Heart left ventricle (tissue), 16 donors: ENCODE data around the gene BRIX1. TPM values are rescaled to one million over a fixed set of nuclear protein-coding genes. Genes with fewer than 3 reads are reported as not detected.

Experiments
- ATAC-seq, 4 donors: fragments of 200-7000 bp; cut with Tn5 transposase; one replicate each; pipeline ENCODE4 v1.9.1; 2020 to 2022; ENCODE audit warnings: moderate library complexity in 4 of 4, mild to moderate bottlenecking in 3 of 4, moderate number of reproducible peaks in 1 of 4
- DNase-seq, 5 donors: peaks; one replicate each; pipeline ENCODE4 v3.0.0-alpha.2; 2020
- H3K27ac ChIP-seq, 12 donors: fragments of 200-600 bp; sonication (generic) in 4 of 12; one replicate each; pipeline versions ENCODE4 v1.5.0 to v1.8.0; 2016 to 2022; ENCODE audit warnings: mild to moderate bottlenecking in 2 of 12
- H3K27me3 ChIP-seq, 9 donors: fragments of 200-600 bp; sonication (generic) in 2 of 9; one replicate each; pipeline versions ENCODE4 v1.5.1 to v1.8.0; 2016 to 2022; ENCODE audit warnings: mild to moderate bottlenecking in 3 of 9
- H3K36me3 ChIP-seq, 9 donors: fragments of 200-600 bp; sonication (generic) in 2 of 9; one replicate each; pipeline versions ENCODE4 v1.5.0 to v1.8.0; 2018 to 2022; ENCODE audit warnings: mild to moderate bottlenecking in 2 of 9
- H3K4me1 ChIP-seq, 12 donors: fragments of 200-600 bp; sonication (generic) in 4 of 12; one replicate each; pipeline versions ENCODE4 v1.5.0 to v1.8.0; 2016 to 2022; ENCODE audit warnings: mild to moderate bottlenecking in 3 of 12
- H3K4me3 ChIP-seq, 12 donors: fragments of 200-600 bp; sonication (generic) in 4 of 12; one replicate each; pipeline versions ENCODE4 v1.5.0 to v1.8.0; 2017 to 2022; ENCODE audit warnings: mild to moderate bottlenecking in 9 of 12, moderate library complexity in 4 of 12
- H3K9me3 ChIP-seq, 12 donors: fragments of 200-600 bp; sonication (generic) in 4 of 12; one replicate each; pipeline versions ENCODE4 v1.5.0 to v1.8.0; 2016 to 2022; ENCODE audit warnings: mild to moderate bottlenecking in 1 of 12
- CTCF ChIP-seq, 12 donors: fragments of 200-600 bp; sonication (generic) in 4 of 12; IDR thresholded peaks; one replicate each; pipeline versions ENCODE4 v1.5.0 to v1.8.0; 2018 to 2022; ENCODE audit warnings: antibody characterized with exemption in 12 of 12, mild to moderate bottlenecking in 5 of 12
- POLR2A ChIP-seq, 2 donors: fragments of 450-650 bp; IDR thresholded peaks; one replicate each; pipeline ENCODE4 v1.6.1; 2017; ENCODE audit warnings: antibody characterized with exemption in 2 of 2, mild to moderate bottlenecking in 2 of 2, moderate library complexity in 2 of 2
- WGBS, 4 donors: extraction: QIAGEN DNeasy Blood & Tissue Kit in 2 of 4; methylation state at CpG; one replicate each; pipeline versions ENCODE4 v1.1.5 to v1.1.7; 2013 to 2018; 5-methylcytosine and 5-hydroxymethylcytosine counted together
- intact Hi-C, 10 donors: fragments of 100-400 bp; cut with DNase I; formaldehyde crosslinking; loops; one replicate each; pipeline versions ENCODE4 v1.11.1 to v1.14.2; 2022
- polyA plus RNA-seq, 2 donors: library from polyadenylated mRNA; stranded (reverse); fragments of 200-250 nt; gene quantifications; one replicate each; pipeline ENCODE4 v1.2.3, GENCODE V29; 2013
- total RNA-seq, 9 donors: library from RNA; depleted of rRNA in 2 of 9; stranded (reverse); fragments of >200 nt in 2 of 9; fragmentation: NEBNext Ultra II Directional in 3 of 9; extraction: Animal tissue kit (Norgen Biotek cat#: 25700) in 3 of 9; gene quantifications; one replicate each; pipeline versions ENCODE4 v1.1.0 to v1.2.4, GENCODE V29; 2016 to 2023
- donor health status: ischemic (EF 13 %, LVEDD 7.1; RV severe dilation, severe dysfunction).
- donor health status: healthy with polysubstance abuse.
- donor health status: DM: no; HTN: yes; CAD: no.
- donor health status: DM: no; HTN: no; CAD: no.
- donor health status: ischemic (EF 25% LVEDD 6.9; RV normal size, moderate dysfunction).
- donor health status: ischemic (EF 25% LVEDD 5.7; RV mildly dilated, moderate dysfunction).
- donor health status: healthy.
- donor health status: DM: yes; HTN: yes; CAD: no.
- donor health status: ischemic (EF 35%, LVEDD 5.7; RV mildly dilated, moderate dysfunction).
- donor health status: nonischemic (EF 11% LVEDD 7.7; RV severe dilation, severe dysfunction).
- donor health status: DM: yes; HTN: yes; CAD: no.
- donor health status: PGD.
- donor health status: ischemic (EF 29% LVEDD 5.4; RV normal size, mild dysfunction).
- donor health status: nonischemic (EF 23%, LVEDD 6.1; RV moderate dilation, normal function).

The BRIX1 gene
- total and polyA plus RNA-seq, 11 donors = 10.2 to 19.6 (median 14.5) TPM

- Histone ChIP-seq H3K4me3 (no peak overlapping the region), H3K9me3 (no peaks in the 10 kb centered on the region), H3K36me3 (peaks cover 0 to 87% (median 80%) of the 10 kb centered on the region in 9 donors), H3K27ac (peak overlapping the region in 2 of 12 donors; percentile 28 to 37), H3K27me3 (no peaks in the 10 kb centered on the region), H3K4me1 (peaks cover 0 to 14% (median 3%) of the 10 kb centered on the region in 12 donors)
- peak in 2 of 4 donors; percentile 62 to 82 for ATAC-seq
- TF ChIP-seq CTCF (IDR thresholded peaks at IDR 0.05) (no peak), POLR2A (IDR thresholded peaks at IDR 0.05) (no peak)
- no peak for DNase-seq
- 40 to 63% (median 51%) methylated on average over 3 of the region's 3 CpGs for WGBS, 4 donors
- intact Hi-C loops = loop anchor here in 2 of 10 donors (5.0 to 10.0 kb wide), 2 partner anchors 1318 to 1479 kb away; partner anchors contain the start of genes NADK2 (in 1 of the 2) and TARS1 (in 1 of the 2)
Observed at GRCh38 chr5:34923694-34924461, 8.4 kb downstream of the BRIX1 start.

DNA sequence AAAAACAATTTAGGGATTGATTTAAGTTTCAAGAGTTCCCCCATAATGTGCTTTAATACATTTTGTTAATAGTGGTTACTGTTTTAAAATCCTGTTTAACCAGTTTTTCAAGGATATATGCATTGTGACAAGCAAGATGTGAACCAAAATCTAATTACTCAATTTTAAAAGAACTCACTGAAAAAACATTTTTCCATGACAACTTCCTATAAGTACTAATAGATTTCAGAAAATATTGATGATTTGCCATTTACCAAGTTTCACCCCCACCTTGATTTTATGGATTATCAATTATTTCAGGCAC lies 8.9 kb downstream of the BRIX1 start:
- Histone ChIP-seq H3K27me3 (no peaks in the 10 kb centered on the region), H3K36me3 (peaks cover 0 to 81% (median 77%) of the 10 kb centered on the region in 9 donors), H3K27ac (no peak overlapping the region), H3K4me1 (peaks cover 0 to 15% (median 4%) of the 10 kb centered on the region in 12 donors), H3K9me3 (no peaks in the 10 kb centered on the region), H3K4me3 (no peak overlapping the region)
- no peak for DNase-seq
- TF ChIP-seq CTCF (IDR thresholded peaks at IDR 0.05) (no peak), POLR2A (IDR thresholded peaks at IDR 0.05) (no peak)
- ATAC-seq = no peak
- intact Hi-C loops = loop anchor here in 2 of 10 donors (5.0 to 10.0 kb wide), 2 partner anchors 1318 to 1480 kb away; partner anchors contain the start of genes NADK2 (in 1 of the 2) and TARS1 (in 1 of the 2)

DNA sequence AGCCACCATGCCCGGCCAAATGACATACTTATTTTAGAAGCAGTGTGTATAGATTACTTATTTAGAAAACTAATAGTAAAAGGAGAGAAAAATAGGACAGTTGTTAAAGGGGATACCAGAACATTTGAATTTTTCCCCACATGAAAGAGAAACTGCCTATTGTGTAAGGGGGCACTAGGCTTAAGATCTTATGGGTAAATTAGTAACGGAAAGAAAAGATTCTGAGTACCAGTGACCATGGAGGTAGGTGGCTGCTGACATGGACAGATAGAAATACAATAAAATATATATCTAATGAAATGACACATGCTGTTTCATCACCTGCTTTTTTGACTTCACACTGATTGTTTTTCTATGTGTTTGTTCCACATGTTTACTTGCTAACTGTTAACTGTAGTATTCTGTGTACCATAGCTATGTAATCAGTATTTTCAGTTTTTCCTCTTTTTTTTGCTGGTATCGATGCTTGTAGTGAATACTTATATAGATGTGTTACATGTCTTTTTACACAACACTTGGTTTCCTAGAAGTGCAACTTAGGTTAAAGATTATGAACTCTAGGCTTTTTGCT lies 10.9 kb downstream of the BRIX1 start:
- no peaks in the 10 kb centered on the region for H3K27me3 ChIP-seq
- H3K36me3 ChIP-seq = peaks cover 0 to 62% (median 57%) of the 10 kb centered on the region in 9 donors
- H3K27ac ChIP-seq = no peak overlapping the region
- WGBS, 4 donors = 89 to 94% (median 91%) methylated on average over 3 of the region's 3 CpGs
- intact Hi-C loops = loop anchor here in 2 of 10 donors (5.0 to 10.0 kb wide), 2 partner anchors 1482 to 1484 kb away; partner anchors contain the start of gene TARS1 (in 2 of the 2)
- no peaks in the 10 kb centered on the region for H3K9me3 ChIP-seq
- no peak overlapping the region for H3K4me3 ChIP-seq
- ATAC-seq (no peak), DNase-seq (no peak)
- TF ChIP-seq POLR2A (IDR thresholded peaks at IDR 0.05) = no peak
- TF ChIP-seq CTCF (IDR thresholded peaks at IDR 0.05) = no peak
- peaks cover 0 to 26% (median 14%) of the 10 kb centered on the region in 12 donors for H3K4me1 ChIP-seq

GRCh38 chr5:34927785-34928184 lies 12.3 kb downstream of the BRIX1 start:
- no peak for ATAC-seq
- no peaks in the 10 kb centered on the region for H3K9me3 ChIP-seq
- H3K36me3 ChIP-seq = peaks cover 0 to 48% (median 43%) of the 10 kb centered on the region in 9 donors
- H3K4me1 ChIP-seq = peaks cover 0 to 33% (median 18%) of the 10 kb centered on the region in 12 donors
- no peaks in the 10 kb centered on the region for H3K27me3 ChIP-seq
- no peak overlapping the region for H3K4me3 ChIP-seq
- DNase-seq = no peak
- TF ChIP-seq CTCF (IDR thresholded peaks at IDR 0.05) (no peak), POLR2A (IDR thresholded peaks at IDR 0.05) (no peak)
- intact Hi-C loops = loop anchor here in 3 of 10 donors (2.0 to 10.0 kb wide), 3 partner anchors 13 to 1485 kb away; partner anchors contain the start of genes TARS1 (in 2 of the 3), BRIX1 (in 1 of the 3) and RAD1 (in 1 of the 3)
- H3K27ac ChIP-seq = no peak overlapping the region
- WGBS, 4 donors = 81 to 100% (median 94%) methylated on average over 5 of the region's 5 CpGs
